CD4-positive, alpha-beta T cell treated with Interleukin-17A for 1 hour (primary cell): Measurements from ENCODE around the gene EXOC4.
"Not testable (repeated sequence)": the region's sequence is repeated elsewhere in the genome, so short reads cannot be mapped to it uniquely, and the experiment has no call there.

Experiments used
- DNase-seq: peaks from one replicate; pipeline ENCODE4 v3.0.0-alpha.2; 2020

EXOC4 gene

DNA sequence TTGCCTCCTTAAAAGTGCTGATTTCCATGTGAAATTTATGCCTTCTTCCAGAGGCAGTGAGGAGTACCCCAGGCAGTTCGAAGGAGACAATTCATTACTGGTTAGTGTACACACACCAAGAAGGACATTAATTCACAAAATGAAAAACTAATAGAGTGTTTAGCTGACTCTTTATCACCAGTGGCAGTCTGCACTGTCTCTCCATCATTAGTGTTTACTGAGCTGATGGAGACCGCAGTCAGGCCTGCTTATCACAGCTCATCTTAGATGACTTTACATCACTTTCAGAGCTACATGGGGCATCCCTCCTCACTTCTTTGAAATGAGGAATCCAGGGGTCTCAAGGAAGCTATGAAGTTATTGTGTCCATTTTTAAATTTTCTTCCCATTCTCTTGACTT is 718.7 kb downstream of the EXOC4 start:
- no peak for DNase-seq

DNA sequence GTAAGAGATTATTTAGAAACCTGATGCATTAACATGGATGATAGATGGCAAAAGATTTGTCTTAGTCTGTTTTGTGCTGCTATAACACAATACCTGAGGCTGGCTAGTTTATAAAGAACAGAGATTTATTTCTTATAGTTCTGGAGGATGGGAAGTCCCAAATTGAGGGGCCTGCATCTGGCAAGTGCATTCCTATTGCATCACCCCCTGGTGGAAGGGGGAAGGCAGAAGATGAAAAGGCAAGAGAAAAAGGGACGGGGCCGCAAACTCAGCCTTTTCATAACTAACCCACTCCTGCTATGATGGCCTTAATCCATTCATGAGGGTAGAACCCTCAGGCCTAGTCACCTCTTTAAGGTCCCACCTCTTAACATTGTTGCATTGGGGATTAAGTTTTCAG is 720.8 kb downstream of the EXOC4 start:
- no peak for DNase-seq

DNA sequence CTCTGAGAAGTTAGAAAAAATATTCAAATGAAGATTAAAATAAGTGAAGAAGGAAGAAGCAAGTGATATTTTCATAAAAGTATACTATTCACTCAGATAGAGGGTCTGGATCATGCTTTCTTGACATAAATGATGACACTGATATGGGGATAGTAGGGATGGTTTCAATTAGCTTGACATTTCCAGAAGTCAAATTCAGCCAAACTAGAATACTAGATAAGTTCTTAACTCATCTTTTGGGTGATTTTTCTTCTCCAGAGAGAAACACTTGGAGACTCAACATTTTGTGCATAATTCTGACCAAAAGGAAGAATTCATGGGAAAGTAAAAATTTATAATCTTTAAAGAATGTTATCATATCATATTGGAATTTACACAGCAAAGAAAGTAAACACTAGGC is 722.3 kb downstream of the EXOC4 start:
- DNase-seq = no peak

DNA sequence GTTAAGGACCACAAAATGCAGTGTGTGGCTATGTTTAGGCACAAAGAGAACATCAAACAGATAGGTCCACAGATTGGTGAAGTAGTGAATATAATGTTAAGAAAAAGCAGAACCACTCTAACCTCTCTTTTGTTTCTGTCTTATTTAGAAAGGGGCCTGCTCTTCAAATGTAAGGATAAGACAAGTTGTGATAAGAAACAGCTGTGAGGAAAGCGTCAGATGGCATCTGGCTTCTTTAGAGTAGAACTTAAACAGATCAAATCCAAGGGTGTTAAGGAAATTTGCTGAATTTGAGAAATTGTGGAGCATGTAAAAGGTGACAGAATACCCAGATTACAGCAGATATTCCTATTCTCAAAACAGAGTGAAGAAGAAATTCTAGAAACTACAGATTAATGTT is 723.3 kb downstream of the EXOC4 start:
- no peak for DNase-seq

DNA sequence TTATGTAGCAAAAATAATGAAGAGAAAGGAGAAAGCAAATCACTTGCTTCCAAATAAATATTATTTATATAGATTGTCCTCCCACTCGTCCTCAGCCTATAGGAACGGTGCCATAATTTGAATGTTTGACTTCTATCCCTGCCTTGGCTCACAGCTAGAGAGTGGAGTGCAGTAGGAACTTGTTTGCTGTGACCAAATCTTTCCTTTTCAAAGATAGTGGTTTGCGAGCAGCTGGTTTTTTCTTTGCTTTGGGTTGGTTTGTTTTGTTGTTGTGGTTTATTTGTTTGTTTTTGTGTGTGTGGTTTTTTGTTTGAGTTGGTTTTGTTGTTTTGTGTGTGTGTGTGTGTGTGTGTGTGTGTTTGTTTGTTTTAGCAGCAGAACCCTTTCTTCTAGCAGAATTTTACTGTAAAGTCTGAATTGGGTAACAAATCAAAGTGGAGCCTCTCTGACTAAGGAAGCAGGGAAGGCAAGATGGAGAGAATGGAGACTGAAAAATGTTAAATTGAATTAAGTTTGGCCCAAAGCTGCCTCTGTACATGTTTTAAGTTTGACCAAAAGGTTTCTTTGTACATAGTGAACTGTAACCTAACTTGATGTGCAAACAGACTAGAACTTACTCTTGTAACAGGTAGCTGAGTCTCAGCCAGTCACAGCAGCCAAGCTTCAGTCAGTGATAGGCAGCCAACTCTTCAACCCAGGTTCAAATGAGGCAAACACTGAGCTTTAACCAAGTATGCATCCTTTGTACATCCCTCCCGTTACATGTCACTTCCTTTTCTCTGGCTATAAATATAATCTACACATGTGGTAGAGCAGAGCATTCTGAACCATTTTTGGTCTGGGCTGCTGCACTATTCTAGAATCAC is 724.8 kb downstream of the EXOC4 start:
- DNase-seq = no peak

DNA sequence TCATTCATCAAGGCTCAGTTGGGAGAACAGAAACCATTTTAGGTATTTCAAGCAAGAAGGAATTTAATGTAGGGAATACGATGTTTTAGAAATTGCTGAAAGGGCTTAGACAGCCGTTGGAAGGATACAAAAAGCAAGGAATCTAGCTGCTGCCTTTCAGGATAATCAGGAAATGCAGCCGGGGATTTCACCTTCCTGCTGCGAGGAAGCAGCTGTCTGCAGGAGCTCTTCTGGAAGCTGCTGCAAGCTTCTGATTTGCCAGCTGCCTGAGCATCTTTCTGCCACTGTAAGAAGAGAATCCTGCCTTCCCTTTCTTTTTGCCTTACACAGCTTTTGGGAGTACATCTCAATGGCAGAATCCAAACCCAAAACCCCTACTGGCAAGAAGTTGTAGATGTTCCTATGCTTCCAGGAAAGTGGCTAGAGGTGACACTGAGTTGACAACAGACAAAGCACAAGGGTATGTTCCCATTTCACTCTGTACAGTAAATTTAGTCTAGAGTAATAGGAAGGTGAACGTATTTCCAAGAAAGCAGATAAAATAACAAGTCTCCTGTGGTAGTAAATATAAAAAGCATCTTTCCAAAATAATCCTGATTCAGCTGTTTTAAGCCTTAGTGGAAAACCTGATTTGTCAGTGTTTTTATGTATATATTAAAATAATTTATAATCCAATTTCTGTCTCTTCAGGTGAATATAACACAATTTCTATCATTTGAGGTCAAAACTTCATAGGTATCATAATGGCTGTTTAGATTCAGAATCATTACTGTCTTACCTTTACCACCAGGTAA is 725.8 kb downstream of the EXOC4 start:
- DNase-seq = no peak

DNA sequence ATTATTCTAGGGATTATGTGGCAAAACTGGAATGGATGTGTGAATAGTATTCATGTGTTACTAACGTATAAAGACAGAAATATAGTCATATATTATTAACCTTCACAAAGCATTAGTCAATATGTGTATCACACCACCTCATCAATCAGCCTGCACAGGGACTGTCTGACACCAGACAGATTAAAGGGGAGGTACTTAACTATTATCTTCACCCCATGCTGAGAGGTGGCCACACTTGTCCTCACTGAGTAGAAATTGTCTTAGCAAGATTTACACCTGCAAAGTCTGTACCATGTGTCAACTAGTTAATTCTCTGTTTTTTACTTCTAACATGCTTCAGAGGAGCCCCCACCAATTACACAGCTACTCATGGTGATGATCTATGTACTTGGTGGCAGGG is 727.9 kb downstream of the EXOC4 start:
- no peak for DNase-seq

DNA sequence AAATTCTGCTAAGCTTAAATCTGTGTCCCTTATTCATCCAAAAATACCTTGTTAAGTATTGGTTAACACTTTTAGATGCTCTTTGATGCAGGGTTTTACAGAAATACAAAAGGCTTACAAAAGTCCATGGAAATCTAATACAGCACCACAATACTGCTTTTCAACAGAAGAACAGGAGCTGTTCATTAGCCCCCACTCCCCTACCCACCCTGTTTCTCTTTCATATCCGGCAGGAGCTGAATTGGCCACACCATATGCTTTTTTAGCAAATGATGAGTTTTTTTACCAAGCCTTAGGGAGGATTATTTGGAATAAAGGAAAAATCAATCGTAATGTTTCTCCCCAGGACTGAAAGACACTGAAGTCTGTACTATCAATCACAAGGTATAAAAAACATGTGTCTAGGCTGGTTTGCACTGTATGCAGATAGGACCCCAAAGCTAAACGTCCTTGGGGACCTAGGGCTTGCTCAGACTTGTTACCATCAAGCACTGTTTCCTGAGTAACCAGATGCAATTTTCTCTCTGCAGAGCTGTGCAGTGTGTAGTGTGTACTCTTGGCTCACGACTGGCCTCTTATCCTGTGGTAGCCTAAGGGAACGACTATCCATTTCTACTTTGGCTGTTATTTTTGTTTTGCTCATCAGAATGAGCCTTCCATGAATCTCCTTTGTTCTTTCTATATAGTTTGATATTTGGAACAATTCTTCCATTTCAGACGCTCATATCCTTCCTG is 731.0 kb downstream of the EXOC4 start:
- no peak for DNase-seq

DNA sequence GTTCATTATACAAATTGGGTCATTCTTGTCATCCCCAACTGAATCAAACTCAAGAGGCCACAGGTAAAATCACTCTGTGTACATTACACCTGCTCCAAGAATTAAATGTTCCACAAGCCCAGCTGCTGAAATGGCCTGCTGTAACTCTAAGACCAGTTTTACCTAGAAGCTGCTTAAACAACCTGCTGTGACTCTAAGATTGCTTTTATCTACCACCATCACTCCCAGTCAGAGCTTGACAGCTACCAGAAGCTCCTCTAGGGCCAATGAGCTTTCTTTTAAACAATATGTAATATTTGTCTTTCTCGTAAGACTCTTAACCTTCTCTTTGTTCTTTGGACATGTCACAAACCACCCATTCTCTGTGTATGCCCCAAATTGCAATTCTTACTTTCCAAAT is 732.4 kb downstream of the EXOC4 start:
- no peak for DNase-seq

DNA sequence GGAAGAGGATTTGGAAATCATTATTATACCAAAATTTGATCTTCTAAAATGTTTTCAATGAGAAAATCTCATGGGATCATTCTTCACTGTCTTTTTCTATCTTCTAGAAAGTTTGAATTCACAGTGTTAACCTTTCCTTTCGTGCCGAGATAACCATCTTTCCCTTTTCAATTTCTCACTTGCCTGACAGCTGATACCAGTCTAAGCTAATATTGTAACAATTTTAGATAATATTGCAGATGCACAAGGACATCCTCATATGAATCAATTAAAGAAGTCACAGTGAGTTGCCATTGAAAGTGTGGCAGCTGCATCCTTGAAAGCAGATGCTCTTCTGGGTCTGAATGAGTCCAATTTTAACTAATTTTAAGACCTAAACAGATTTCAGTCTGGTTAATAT is 734.7 kb downstream of the EXOC4 start:
- no peak for DNase-seq

DNA sequence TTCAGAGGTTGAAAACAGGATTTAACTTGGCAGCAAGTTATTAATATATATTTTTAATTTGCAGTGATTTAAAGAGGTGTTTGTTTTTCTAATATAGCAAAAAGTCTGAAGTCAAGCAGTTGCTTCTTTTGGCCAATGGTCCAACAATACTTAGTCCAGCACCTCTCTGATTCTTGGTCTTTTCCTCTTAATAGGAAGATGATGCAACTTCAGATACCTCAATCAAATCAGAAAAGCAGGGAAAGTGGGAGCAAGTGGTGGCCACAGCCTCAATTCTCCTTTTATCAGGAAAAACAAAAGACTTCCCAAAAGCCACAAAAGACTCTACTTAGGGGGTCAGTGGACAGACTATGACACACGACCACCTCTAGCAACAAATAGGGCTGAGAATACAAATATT is 740.7 kb downstream of the EXOC4 start:
- DNase-seq = no peak

DNA sequence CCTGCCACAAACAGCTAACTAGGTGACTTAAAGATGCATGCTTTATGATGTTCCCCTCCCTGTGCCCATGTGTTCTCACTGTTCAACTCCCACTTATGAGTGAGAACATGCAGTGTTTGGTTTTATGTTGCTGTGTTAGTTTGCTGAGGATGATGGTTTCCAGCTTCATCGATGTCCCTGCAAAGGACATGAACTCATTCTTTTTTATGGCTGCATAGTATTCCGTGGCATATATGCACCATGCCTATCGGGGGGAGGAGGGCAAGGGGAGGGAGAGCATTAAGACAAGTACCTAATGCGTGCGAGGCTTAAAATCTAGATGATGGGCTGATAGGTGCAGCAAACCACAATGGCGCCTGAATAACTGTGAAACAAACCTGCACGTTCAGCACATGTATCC is 741.2 kb downstream of the EXOC4 start:
- not testable (repeated sequence) for DNase-seq

DNA sequence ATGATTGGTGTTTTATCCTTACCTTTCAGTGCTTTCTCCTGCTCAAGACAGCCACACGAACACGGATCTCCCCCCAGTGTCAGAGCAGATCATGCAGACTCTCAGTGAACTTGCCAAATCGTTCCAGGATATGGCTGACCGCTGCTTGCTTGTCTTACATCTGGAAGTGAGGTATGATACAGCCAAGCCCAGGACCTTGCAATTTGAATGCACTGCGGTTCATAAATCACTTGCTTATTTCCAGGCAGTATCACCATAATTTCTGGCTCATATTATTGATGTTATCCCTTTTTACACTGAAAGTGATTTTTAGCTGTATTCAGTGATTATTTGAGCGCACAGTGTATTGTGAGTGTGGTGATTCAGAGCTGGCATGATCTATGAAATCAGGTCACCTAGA is 744.6 kb downstream of the EXOC4 start:
- no peak for DNase-seq

DNA sequence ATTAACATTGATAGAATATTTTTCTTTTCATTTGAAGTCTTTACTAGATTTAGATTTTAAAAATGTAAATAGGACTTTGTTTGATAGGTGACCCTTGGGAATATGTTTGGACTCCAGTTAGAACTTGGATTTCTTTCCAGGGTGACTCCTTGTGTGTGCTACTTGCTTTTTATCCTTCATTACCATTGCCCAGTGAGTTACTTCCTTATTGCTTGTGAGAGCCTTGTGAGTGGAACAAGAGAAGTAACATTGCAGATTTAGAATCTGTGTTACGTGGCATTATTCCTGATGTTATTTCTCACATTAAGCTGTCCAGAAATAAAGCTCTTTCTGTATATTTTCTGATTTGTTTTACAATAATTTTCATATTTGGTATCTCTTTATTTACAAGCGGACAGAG is 746.3 kb downstream of the EXOC4 start:
- no peak for DNase-seq

DNA sequence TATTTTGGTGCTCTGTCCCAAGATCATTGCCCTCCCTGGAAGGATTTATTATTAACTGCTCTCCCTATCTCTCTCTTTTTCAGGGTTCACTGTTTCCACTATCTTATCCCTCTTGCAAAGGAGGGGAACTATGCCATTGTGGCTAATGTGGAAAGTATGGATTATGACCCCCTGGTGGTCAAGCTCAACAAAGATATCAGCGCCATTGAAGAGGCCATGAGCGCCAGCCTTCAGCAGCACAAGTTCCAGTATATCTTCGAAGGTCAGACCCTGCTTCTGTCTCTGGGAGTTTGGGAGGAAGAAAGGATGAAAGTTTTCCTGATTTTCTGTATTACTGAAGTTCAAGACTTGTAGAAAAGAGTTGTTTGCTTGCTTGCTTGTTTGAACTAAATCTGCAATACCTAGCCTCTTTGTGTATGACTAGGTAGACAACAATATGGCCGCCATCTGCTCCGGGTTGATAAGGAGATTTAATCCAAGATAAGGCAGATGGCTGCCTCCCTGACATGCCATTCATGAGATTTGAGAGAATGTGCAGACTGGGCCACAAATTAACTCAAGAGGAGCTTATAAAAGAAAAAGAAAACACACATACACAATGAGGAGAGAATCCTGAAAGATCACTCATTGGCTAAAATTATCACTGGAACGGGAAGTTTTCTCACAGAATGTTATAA is 752.1 kb downstream of the EXOC4 start:
- no peak for DNase-seq

DNA sequence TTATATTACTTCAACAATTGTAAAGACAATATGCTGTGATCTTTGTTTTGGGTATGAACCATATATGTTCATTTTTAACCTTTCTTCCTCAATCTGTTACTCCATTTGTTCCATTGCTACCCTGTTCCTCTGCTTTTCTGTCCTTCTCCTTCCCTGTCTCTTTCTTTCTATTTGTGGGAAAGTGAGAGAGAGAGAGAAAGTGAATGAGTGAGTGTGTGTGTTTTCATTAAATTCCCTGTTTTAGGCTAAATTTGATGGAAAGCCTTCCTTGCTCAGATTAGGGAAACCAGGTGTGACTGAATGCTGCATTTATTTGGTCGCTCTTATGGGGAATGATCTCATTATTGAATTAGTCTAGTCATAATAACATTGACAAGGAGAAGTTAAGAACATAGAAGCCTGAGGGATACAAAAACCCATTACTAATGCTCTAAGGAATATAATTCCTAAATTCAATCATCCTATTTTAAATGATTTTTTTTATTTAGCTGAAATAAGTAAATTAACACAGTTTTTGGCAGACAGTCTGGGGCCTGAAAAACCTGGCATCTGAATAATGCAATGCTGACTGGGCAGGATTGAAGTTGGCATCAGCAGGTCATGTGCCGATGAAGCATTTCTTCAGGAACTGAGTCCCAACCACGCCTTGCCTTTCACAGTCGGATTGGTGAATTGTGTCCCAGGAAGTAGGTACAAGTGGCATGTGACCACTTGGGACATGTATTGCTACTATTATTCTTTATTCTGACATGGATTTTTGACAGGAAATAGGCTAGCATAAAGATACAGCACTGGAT is 756.6 kb downstream of the EXOC4 start:
- no peak for DNase-seq

DNA sequence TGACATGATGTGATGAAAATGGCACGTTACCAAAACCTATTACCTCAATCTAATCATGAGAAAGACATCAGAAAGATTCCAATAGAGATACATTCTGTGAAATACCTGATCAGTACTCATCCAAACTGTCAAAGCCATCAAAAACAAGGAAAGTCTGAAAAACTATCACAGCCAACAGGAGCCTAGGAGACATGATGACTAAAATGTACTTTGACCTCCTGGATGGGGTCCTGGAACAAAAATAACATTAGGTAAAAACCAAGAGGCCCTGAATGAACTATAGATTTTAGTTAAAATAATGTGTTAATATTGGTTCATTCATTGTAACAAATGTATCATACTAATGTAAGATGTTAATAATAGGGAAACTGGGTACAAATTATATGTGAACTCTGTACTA is 760.4 kb downstream of the EXOC4 start:
- DNase-seq = no peak

DNA sequence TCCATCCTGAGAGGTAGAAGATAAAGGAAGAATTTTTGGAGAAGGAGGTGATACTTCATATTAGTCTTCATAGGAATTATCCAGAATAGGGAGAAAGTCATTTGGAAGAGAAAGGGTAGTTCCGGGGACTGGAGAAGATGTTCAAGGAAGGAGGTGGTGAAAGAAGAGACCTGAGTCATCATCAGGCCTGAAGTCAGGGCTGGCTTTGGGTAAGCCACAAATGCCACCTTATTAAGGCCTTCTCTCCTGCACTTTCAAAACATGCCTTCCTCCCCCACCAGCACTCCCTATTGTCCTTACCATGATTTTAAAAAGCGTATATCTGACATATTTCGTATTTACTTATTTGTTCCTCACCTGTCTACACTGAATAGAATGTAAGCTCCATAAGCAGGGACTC is 762.1 kb downstream of the EXOC4 start:
- DNase-seq = no peak

DNA sequence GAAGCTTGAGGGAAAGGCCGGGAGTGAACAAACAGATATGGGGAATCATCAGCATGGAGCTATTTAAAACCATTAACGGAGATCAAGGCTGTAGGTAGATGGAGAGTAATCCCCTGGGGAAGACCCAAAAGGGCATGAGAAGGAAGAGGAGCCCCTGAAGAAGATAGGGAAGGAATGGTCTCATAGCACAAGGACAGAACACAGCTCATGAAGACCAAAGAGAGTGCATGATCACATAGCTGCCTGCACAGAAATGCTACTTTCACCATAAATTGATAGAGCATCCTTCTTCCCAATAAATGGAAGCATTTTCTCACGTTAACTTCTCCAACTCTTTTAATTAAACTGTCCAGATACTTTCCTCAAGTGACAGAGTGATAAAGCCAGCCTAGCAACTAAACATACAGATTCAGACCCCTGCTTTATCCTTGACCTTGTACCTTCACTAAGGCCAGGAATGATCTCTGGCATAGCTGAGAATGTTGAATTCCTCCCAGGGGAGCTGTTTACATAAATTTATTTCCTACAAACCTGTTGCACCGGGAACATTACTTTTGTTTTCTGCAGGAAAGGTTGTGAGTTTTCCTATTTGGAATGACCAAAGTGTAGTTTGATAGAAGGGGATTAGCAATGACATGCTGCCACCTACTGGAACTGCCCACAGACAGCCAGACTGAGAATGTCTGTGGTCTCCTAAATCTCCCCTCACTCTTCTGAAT is 763.5 kb downstream of the EXOC4 start:
- no peak for DNase-seq

DNA sequence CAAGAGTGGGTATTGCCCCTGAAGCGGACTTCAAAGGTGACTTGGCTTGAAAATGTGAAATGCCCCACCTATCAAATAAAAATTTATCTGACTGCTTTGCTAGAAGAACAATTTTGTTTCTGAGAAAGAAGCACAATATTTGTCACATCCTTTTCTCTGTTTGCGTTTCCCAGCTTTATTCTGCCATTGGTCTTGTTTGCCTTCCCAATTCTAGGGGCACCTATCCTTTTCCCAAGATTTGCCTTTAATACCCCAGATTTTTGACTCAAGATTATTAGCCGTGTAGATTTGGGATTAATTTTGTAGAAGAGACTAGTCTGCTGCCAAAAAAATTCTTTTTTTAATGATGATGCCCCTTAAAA is 764.0 kb downstream of the EXOC4 start:
- DNase-seq = no peak

DNA sequence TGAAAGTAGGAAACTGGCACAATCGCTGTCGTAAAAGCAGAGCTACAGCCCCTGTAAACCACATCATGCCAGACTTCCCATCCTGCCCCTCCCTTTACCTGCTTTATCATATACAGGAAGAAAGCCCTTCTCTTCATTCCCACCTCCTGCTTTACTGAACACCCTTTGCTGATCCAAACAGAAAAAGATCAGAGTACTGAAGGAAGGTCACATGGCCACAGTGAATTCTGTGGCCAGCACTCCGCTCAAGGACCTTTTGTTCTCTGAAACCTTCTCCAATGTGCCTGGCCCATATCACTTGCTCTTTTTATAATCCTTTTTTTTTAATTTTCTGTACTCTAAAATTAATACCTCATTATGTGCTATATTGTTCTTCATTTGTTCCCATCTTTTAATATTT is 765.4 kb downstream of the EXOC4 start:
- no peak for DNase-seq

DNA sequence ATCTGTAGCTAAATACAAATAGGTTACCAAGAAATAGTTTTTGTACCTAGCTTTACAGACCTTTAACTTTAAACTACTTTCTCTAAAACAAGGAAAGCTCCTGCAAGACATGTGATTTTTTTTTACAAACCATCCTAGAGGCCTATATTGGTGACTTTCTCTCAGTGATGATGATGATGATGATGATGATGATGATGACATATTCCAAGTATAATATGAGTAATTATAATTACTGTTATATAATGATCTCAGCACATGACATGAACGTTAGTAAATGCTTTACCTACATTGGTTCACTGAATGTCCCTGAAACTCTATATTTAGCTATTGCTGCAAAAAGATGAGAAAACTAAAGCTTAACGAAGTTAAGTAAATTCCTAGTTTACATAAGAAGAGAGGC is 766.4 kb downstream of the EXOC4 start:
- DNase-seq = no peak
